OCI-LY1 (cell line): Measurements from ENCODE around the gene VTI1A.

Source experiments
- EZH2 ChIP-seq: fragments of 200-600 bp; sonication (generic), shearing (Covaris generic); IDR thresholded peaks from 2 replicates; pipeline ENCODE4 v1.8.0; 2017; ENCODE audit warnings: borderline replicate concordance, mixed run types, mild to moderate bottlenecking, antibody characterized with exemption, low read length, moderate library complexity, mixed read lengths
- TF ChIP-seq, protein P1 (sequence below): fragments of 200-600 bp; sonication (generic), shearing (Covaris generic); IDR thresholded peaks from 2 replicates; pipeline ENCODE4 v1.5.1; 2017; ENCODE audit warnings: mild to moderate bottlenecking, antibody characterized with exemption, low read length, moderate library complexity, mixed read lengths

DNA sequence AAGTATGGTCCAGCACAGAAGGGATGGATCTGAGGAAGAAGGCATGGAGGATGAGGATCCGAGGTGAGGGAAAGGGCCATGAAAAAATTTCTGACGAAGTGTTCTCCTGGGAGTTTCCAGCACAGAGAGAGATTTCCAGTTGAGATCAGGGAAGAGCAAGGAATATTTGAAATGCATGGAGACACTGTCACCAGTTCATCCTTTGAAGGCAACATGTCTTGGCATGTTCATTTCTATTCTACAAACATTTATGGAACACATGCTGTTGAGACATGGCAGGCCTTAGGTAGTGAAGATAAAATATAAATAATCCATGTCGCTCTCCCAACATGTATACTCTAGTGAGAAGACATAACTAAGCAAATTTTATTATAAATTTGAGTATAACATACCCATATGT lies 269.1 kb downstream of the VTI1A start:
- TF ChIP-seq, protein P1, sequence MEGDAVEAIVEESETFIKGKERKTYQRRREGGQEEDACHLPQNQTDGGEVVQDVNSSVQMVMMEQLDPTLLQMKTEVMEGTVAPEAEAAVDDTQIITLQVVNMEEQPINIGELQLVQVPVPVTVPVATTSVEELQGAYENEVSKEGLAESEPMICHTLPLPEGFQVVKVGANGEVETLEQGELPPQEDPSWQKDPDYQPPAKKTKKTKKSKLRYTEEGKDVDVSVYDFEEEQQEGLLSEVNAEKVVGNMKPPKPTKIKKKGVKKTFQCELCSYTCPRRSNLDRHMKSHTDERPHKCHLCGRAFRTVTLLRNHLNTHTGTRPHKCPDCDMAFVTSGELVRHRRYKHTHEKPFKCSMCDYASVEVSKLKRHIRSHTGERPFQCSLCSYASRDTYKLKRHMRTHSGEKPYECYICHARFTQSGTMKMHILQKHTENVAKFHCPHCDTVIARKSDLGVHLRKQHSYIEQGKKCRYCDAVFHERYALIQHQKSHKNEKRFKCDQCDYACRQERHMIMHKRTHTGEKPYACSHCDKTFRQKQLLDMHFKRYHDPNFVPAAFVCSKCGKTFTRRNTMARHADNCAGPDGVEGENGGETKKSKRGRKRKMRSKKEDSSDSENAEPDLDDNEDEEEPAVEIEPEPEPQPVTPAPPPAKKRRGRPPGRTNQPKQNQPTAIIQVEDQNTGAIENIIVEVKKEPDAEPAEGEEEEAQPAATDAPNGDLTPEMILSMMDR = no peak
- TF ChIP-seq EZH2 = no peak
